Measurements from ENCODE around the gene BRCA1.
A peak's percentile ranks its signal among the peaks of the same experiment; 100 is the strongest.

The BRCA1 gene

GRCh38 chr17:43125133-43125966, at the start of gene BRCA1:
Gene BRCA1 (minus strand): TSS chr17:43125364. CDS start chr17:43124096, 1,268 bp downstream.
- no peak for TF ChIP-seq ZFP30 (CRISPR knock-in tag; IDR thresholded peaks at IDR 0.05)
- TF ChIP-seq ESRRG (CRISPR knock-in tag; IDR thresholded peaks at IDR 0.05) = no peak
- TF ChIP-seq ZC3H10 (CRISPR knock-in tag; IDR thresholded peaks at IDR 0.05) = no peak
- TF ChIP-seq CSRNP3 (CRISPR knock-in tag; IDR thresholded peaks at IDR 0.05) = no peak
- no peak for TF ChIP-seq BACH2 (CRISPR knock-in tag; IDR thresholded peaks at IDR 0.05; ENCODE audit: borderline replicate concordance)
- TF ChIP-seq TSHZ2 (CRISPR knock-in tag; IDR thresholded peaks at IDR 0.05) = no peak
- TF ChIP-seq ZFP3 (CRISPR knock-in tag; IDR thresholded peaks at IDR 0.05) = no peak
- TF ChIP-seq TCF4 (CRISPR knock-in tag; IDR thresholded peaks at IDR 0.05; ENCODE audit: borderline replicate concordance) = no peak
- no peak for TF ChIP-seq SNAI2 (CRISPR knock-in tag; IDR thresholded peaks at IDR 0.05)
- peak; percentile 96 for ATAC-seq

GRCh38 chr17:43171586-43172487, 46.7 kb upstream of the BRCA1 start:
- TF ChIP-seq BACH2 (CRISPR knock-in tag; IDR thresholded peaks at IDR 0.05; ENCODE audit: borderline replicate concordance) (no peak), CREB5 (CRISPR knock-in tag; IDR thresholded peaks at IDR 0.05; ENCODE audit: low read depth) (no peak), ARNTL (CRISPR knock-in tag; IDR thresholded peaks at IDR 0.05; ENCODE audit: borderline replicate concordance, low read depth) (no peak), ZC3H10 (CRISPR knock-in tag; IDR thresholded peaks at IDR 0.05) (no peak), ZNF565 (CRISPR knock-in tag; conservative IDR thresholded peaks at IDR 0.05; ENCODE audit: low read depth) (no peak), ISL1 (CRISPR knock-in tag; IDR thresholded peaks at IDR 0.05) (peak; percentile 11; the same call in 1 of the 2 replicates)
- ATAC-seq = peak; percentile 41

- ATAC-seq = peak; percentile 85
- TF ChIP-seq ZFP3 (CRISPR knock-in tag; IDR thresholded peaks at IDR 0.05) = 0 out of 2 replicates have a peak, but pooled peaks have one; percentile 56
- TF ChIP-seq ZC3H10 (CRISPR knock-in tag; IDR thresholded peaks at IDR 0.05) = no peak
Measured at GRCh38 chr17:43170766-43171585, 45.8 kb upstream of the BRCA1 start, which contains the start of gene NBR1. Gene NBR1 (plus strand): TSS chr17:43171214. CDS start chr17:43175800, 4,586 bp downstream.

GRCh38 chr17:43170140-43170765, 45.1 kb upstream of the BRCA1 start:
- ATAC-seq = peak; percentile 88
- TF ChIP-seq ZNF565 (CRISPR knock-in tag; conservative IDR thresholded peaks at IDR 0.05; ENCODE audit: low read depth) (no peak), CREB5 (CRISPR knock-in tag; IDR thresholded peaks at IDR 0.05; ENCODE audit: low read depth) (0 out of 2 replicates have a peak, but pooled peaks have one; percentile 11)
